Kidney epithelial cell (primary cell): Measurements from ENCODE around the gene THOC1. TPM values are rescaled to one million over a fixed set of nuclear protein-coding genes. Genes with fewer than 3 reads are reported as not detected.
A peak's percentile ranks its signal among the peaks of the same experiment; 100 is the strongest.

Experiments used
- DNase-seq: peaks from one replicate; pipeline ENCODE4 v3.0.0-alpha.2; 2010; ENCODE audit warnings: low read depth
- H3K27me3 ChIP-seq: 2 replicates; pipeline ENCODE4 v1.6.0; 2011; ENCODE audit warnings: low read length; ENCODE audit not compliant: control insufficient read depth, insufficient read depth
- H3K36me3 ChIP-seq: 2 replicates; pipeline ENCODE4 v1.5.1; 2011; ENCODE audit warnings: low read length; ENCODE audit not compliant: control insufficient read depth, insufficient read depth
- H3K4me3 ChIP-seq: 2 replicates; pipeline ENCODE4 v1.5.1; 2011; ENCODE audit warnings: low read depth, mild to moderate bottlenecking, control low read depth, low read length
- CTCF ChIP-seq: IDR thresholded peaks from 2 replicates; pipeline ENCODE4 v1.5.1; 2011; ENCODE audit warnings: mild to moderate bottlenecking, moderate library complexity, low read length, control low read depth, inconsistent platforms; ENCODE audit not compliant: insufficient read depth, poor library complexity, severe bottlenecking
- total RNA-seq: library from RNA; depleted of rRNA; stranded (reverse); fragments of >200 nt; gene quantifications from 2 replicates; pipeline ENCODE4 v1.2.3, GENCODE V29; 2015

THOC1 gene
- total RNA-seq, 1 donor from 2014 or later, result 28.7 TPM

- Histone ChIP-seq H3K36me3 (no peaks in the 10 kb centered on the region), H3K27me3 (no peaks in the 10 kb centered on the region), H3K4me3 (no peak overlapping the region)
- no peak for DNase-seq
- no peak for TF ChIP-seq CTCF
Observed at GRCh38 chr18:289026-289425, 21.2 kb upstream of the THOC1 start.

GRCh38 chr18:286515-287310, 18.9 kb upstream of the THOC1 start:
- H3K4me3 ChIP-seq, result no peak overlapping the region
- TF ChIP-seq CTCF, result peak; percentile 55
- no peaks in the 10 kb centered on the region for H3K27me3 ChIP-seq
- no peaks in the 10 kb centered on the region for H3K36me3 ChIP-seq
- DNase-seq, result no peak

GRCh38 chr18:285817-286216, 18.0 kb upstream of the THOC1 start:
- Histone ChIP-seq H3K36me3 (no peaks in the 10 kb centered on the region), H3K4me3 (no peak overlapping the region), H3K27me3 (no peaks in the 10 kb centered on the region)
- no peak for DNase-seq
- TF ChIP-seq CTCF, result no peak

- TF ChIP-seq CTCF, result no peak
- Histone ChIP-seq H3K4me3 (no peak overlapping the region), H3K27me3 (no peaks in the 10 kb centered on the region), H3K36me3 (no peaks in the 10 kb centered on the region)
- no peak for DNase-seq
Observed at GRCh38 chr18:275486-275885, 7.6 kb upstream of the THOC1 start.

GRCh38 chr18:274313-274712, 6.5 kb upstream of the THOC1 start:
- DNase-seq, result no peak
- H3K4me3 ChIP-seq, result no peak overlapping the region
- H3K27me3 ChIP-seq, result no peaks in the 10 kb centered on the region
- H3K36me3 ChIP-seq, result no peaks in the 10 kb centered on the region
- TF ChIP-seq CTCF, result no peak

- no peak for TF ChIP-seq CTCF
- no peaks in the 10 kb centered on the region for H3K36me3 ChIP-seq
- no peak for DNase-seq
- H3K27me3 ChIP-seq, result no peaks in the 10 kb centered on the region
- no peak overlapping the region for H3K4me3 ChIP-seq
Observed at GRCh38 chr18:273525-273924, 5.7 kb upstream of the THOC1 start.
